ENCODE data around the gene KRTAP12-3. TPM values are rescaled to one million over a fixed set of nuclear protein-coding genes. Genes with fewer than 3 reads are reported as not detected.
"Not testable (repeated sequence)": the region's sequence is repeated elsewhere in the genome, so short reads cannot be mapped to it uniquely, and the experiment has no call there.

The KRTAP12-3 gene
- total and polyA plus RNA-seq, 8 donors: not detected

DNA sequence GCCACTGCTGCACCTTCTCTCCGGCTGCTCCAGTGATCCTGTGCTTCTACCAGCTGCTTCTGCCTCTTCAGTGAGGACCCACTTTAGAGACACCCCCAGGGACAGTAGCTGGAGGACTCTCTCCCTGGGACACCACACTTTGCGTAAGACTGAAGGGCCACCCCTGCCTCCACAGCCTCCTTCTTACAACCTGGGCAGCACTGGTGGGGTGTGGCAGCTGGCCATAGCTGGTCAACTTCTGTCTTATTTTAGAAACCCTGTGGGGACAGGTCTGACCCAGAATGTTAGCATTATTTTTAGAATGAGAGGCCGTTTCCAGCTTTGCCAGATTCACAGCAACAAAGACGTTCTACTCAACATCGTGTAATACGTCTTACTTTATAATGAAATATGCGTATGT, 32.0 kb upstream of the KRTAP12-3 start:
- WGBS, 5 donors: 83 to 93% (median 88%) methylated on average over 7 of the region's 7 CpGs
- intact Hi-C loops (cut with DNase I; ENCODE audit: low total_unique reads): no loop called here
- H3K4me1 ChIP-seq: no peaks in the 10 kb centered on the region
- TF ChIP-seq EP300 (IDR thresholded peaks at IDR 0.05) (no peak), POLR2AphosphoS5 (IDR thresholded peaks at IDR 0.05) (no peak), CTCF (IDR thresholded peaks at IDR 0.05) (no peak), POLR2A (IDR thresholded peaks at IDR 0.05) (no peak)
- no peak overlapping the region for H3K4me3 ChIP-seq
- no peaks in the 10 kb centered on the region for H3K36me3 ChIP-seq
- no peak overlapping the region for H3K27ac ChIP-seq
- no peak for DNase-seq
- peaks cover 0 to 41% (median 32%) of the 10 kb centered on the region in 4 donors for H3K9me3 ChIP-seq
- H3K27me3 ChIP-seq: peaks cover 0 to 34% (median 19%) of the 10 kb centered on the region in 3 donors

GRCh38 chr21:44626262-44626661, 31.5 kb upstream of the KRTAP12-3 start:
- Histone ChIP-seq H3K9me3 (peaks cover 0 to 46% (median 36%) of the 10 kb centered on the region in 4 donors), H3K4me1 (no peaks in the 10 kb centered on the region), H3K4me3 (no peak overlapping the region), H3K27me3 (peaks cover 0 to 34% (median 19%) of the 10 kb centered on the region in 3 donors), H3K27ac (no peak overlapping the region), H3K36me3 (no peaks in the 10 kb centered on the region)
- intact Hi-C loops (cut with DNase I; ENCODE audit: low total_unique reads): no loop called here
- 56 to 77% (median 69%) methylated on average over 5 to 10 of the region's 10 CpGs for WGBS, 5 donors
- DNase-seq: no peak
- TF ChIP-seq CTCF (IDR thresholded peaks at IDR 0.05) (no peak), EP300 (IDR thresholded peaks at IDR 0.05) (no peak), POLR2AphosphoS5 (IDR thresholded peaks at IDR 0.05) (no peak), POLR2A (IDR thresholded peaks at IDR 0.05) (no peak)

- no peak for DNase-seq
- no peaks in the 10 kb centered on the region for H3K36me3 ChIP-seq
- H3K4me1 ChIP-seq: no peaks in the 10 kb centered on the region
- no peak within 1 kb of the TSS for H3K4me3 ChIP-seq
- 42 to 67% (median 49%) methylated on average over 5 to 7 of the region's 7 CpGs for WGBS, 5 donors
- TF ChIP-seq POLR2AphosphoS5 (IDR thresholded peaks at IDR 0.05): no peak
- TF ChIP-seq EP300 (IDR thresholded peaks at IDR 0.05): no peak
- no peak for TF ChIP-seq CTCF (IDR thresholded peaks at IDR 0.05)
- no peak for TF ChIP-seq POLR2A (IDR thresholded peaks at IDR 0.05)
- peaks cover 0 to 51% (median 41%) of the 10 kb centered on the region in 4 donors for H3K9me3 ChIP-seq
- H3K27ac ChIP-seq: no peak within 1 kb of the TSS
- H3K27me3 ChIP-seq: peaks cover 0 to 34% (median 19%) of the 10 kb centered on the region in 3 donors
- intact Hi-C loops (cut with DNase I; ENCODE audit: low total_unique reads): no loop called here
These were observed 31.0 kb upstream of the KRTAP12-3 start, which contains the start of gene KRTAP10-9 for GRCh38 chr21:44626673-44627143. KRTAP10-9 (plus strand) TSS chr21:44627093; CDS start chr21:44627172, 79 bp downstream.

GRCh38 chr21:44627181-44627822, 30.4 kb upstream of the KRTAP12-3 start:
- Histone ChIP-seq H3K27me3 (peaks cover 0 to 34% (median 19%) of the 10 kb centered on the region in 3 donors), H3K9me3 (peaks cover 3 to 53% (median 45%) of the 10 kb centered on the region in 4 donors)
- intact Hi-C loops (cut with DNase I; ENCODE audit: low total_unique reads); H3K36me3 ChIP-seq; H3K27ac ChIP-seq; H3K4me3 ChIP-seq; DNase-seq; H3K4me1 ChIP-seq: not testable (repeated sequence)
- WGBS, 5 donors: 72 to 90% (median 85%) methylated on average over 8 to 18 of the region's 20 CpGs

DNA sequence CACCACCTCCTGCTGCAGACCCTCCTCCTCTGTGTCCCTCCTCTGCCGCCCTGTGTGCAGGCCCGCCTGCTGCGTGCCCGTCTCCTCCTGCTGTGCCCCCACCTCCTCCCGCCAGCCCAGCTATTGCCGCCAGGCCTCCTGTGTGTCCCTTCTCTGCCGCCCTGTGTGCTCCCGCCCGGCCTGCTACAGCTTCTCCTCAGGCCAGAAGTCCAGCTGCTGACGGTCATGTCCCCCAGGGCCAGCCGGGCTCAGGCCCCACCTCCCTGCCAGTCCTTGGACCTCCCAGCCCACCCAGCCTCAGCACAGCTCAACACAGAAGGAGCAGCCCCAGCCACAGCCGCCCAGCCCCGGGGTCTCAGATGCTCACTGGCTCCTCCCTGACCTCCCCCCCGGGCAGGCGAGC, 29.9 kb upstream of the KRTAP12-3 start:
- H3K27me3 ChIP-seq: peaks cover 0 to 34% (median 19%) of the 10 kb centered on the region in 3 donors
- H3K36me3 ChIP-seq; H3K27ac ChIP-seq; H3K4me1 ChIP-seq; H3K4me3 ChIP-seq; DNase-seq; intact Hi-C loops (cut with DNase I; ENCODE audit: low total_unique reads): not testable (repeated sequence)
- peaks cover 3 to 53% (median 46%) of the 10 kb centered on the region in 4 donors for H3K9me3 ChIP-seq
- 34 to 50% (median 45%) methylated on average over 9 to 15 of the region's 15 CpGs for WGBS, 5 donors
